NCI-H748 (cell line): Measurements from ENCODE around the gene CCDC18.

Experiments used
- DNase-seq: peaks from one replicate; lab custom pipeline; 2025; ENCODE audit not compliant: unreplicated experiment; lab: John Stamatoyannopoulos, UW

Gene CCDC18

DNA sequence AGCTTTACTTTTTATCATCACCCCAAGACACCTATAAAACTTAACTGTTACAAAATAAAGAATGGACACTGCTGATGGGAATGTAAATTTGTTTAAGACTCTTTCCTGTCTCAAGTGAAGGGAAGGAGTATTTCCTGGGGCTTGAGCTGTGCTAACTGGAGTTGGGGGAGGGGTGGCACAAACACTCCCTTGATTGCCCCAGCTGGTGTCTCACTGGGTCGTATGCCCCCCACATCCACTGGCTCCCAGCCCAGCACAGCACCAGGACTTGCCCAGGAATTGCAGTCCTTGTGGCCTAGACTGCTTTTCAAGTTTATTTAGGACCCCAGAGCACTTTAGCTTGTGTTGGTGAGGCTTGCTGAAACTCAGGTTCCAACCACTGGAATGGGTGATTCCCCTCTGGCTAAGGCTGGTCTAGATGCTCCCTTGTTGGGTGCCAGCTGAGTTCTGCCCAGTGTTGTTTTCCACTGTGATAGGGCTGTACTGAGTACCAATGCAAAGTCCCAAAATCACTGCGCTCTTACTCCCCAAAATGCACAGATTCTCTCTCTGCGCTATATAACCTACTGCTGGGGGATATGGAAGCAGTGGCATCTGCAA is 116.1 kb downstream of the CCDC18 start:
- no peak for DNase-seq

DNA sequence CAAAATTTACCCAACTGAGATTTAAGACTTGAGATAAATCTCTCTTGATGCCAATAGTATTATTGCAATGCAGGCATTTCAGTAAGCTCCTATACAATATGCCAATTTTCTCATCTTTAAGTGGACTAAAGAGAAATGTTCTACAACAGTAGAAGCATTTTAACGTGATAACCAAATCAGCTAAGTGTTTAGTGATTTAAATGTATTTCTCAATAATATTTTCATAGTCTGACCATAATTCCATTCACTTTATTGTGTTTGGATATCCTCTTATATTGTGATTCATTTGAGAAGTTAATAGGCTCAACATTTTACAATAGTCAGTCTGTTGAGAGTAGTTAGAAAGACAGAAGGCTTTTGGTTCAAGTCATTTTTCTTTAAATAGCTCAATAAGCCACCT is 120.6 kb downstream of the CCDC18 start:
- no peak for DNase-seq

DNA sequence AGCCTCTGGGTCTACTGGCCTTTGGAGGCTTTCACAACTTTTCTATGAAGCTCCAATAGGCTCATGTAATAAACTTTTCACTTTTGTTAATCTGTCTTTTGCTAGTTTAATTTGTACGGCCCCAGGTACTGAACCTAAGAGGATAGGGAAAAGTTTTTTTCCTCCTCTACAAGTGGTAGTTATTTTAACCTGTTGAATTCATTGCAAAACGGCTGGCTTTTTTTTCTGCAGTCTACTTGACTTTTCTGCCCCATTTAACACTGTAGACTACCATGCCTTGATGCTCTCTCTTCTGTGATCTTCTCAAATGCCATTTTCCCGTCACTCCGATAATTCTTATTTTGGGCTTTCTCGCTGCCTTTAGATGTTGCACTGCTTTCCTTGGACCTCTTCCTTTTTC is 121.6 kb downstream of the CCDC18 start:
- no peak for DNase-seq

DNA sequence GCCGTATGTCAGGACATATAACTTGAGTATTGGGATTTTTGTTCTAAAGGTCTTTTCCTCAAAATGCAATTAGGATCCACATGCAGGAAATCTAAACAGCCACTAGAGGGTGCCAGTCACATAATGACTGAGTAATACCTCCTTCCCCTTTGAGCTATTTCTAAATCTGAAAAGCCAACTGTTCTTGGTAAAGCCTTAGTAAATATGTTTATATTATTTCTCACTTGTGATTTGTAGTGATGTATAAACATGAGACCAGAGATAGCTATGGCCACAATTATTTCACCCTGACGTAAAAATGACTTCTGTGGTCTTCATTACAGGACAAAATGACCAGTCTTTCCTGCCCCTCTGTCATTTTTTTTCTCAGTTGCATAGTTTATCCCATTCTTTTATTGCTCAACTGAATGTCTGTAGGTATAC is 124.2 kb downstream of the CCDC18 start:
- DNase-seq, result peak; percentile 52

DNA sequence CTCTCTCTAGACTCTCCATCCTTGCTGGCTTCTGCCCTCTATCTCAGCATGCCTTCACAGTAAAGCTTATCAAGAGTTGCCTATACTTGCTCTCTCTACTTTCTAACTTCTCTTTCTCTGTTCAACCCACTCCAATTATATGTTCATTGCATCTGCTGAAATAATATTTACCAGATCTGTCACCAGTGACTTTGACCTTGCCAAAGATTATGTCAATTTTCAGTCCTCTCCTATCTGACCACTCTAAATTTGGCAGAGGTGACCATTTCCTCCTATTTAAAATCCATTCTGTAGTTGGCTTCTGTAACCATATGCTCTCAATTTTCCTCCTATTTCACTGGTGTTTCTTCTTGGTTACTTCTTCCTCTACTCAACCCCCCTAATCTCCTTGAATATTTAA is 126.4 kb downstream of the CCDC18 start:
- DNase-seq, result no peak

DNA sequence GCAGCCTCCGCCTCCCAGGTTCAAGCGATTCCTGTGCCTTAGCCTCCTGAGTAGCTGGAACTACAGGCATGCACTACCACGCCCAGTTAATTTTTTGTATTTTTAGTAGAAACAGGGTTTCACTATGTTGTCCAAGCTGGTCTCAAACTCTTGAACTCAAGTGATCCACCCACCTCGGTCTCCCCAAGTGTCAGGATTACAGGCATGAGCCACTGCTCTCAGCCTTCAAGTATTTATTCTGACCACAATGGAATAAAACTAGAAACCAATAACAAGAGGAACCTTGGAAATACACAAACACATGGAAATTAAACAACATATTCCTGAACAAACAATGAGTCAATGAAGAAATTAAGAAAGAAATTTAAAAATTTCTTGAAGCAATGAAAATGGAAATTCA is 132.5 kb downstream of the CCDC18 start:
- DNase-seq, result no peak

DNA sequence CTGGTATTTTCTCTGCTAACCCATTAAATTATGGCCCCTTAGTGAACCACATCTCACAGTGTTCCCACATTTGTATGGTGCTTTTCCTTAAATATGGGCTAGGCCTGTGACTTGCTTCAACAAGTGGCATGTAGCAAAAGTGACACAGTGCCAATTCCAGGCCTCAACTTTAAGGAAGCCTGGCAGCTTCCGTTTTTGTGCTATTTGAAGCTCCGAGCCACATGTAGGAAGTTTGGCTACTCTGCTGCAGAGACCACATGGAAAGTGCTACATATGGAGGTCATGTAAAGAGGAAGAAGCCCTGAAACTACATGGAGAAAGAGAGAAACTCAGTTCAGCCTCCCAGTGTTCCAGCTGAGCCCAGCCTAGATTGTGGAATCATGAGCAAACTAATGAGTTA is 136.7 kb downstream of the CCDC18 start:
- no peak for DNase-seq

DNA sequence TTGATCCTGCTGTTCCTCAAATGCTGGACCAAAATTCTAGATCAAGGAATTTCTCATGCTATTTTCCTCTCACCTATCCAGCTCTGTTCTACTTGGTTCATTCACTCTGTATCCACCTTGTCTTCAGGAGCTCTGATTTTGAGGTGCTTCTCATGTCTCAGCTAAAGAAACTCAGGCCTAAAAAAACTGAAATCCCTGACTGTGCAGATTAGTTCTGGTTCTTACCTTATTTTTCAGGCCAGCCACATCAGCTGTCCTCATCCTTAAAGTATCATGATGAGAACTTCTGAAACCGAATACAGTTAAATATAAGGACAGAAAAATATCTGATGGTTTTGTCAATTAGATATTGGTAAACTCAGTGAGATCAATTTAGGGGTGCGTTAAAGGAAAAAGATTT is 137.4 kb downstream of the CCDC18 start:
- no peak for DNase-seq

DNA sequence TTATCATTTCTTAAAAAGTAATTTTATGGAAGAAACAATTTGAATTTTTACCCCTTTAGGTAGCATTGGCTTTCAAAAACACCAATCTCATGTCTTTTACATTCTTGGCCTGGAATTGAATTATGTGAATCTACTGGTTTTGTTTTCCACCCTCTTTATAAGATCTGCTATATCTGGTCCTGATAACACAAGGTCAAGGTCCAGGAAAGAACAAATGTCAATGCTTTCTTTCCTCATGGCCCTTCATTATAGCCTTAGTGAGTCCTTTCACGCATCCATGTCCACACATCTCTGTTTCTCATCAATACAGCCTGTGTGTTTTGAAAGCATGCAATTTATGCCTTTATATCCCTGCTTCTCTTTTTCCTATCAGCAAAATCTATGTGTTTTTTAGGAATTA is 141.2 kb downstream of the CCDC18 start:
- DNase-seq, result no peak

DNA sequence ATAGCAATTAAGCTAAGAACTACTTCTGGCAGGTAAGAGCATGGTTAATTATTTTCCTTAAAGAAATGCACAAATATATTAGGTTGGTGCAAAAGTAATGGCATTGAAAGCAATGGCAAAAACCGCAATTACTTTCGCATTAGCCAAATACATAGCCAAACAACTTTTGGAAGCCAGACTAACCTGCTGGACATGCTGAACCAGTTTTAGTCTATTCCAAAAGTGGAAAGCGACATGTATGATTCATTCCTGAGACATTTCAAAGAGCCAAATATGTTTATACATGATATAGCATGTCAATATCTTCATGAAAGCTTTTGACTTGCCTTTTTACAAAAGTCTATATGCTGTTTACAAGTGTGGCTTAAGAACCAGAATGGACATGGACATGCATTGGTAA is 141.8 kb downstream of the CCDC18 start:
- no peak for DNase-seq

DNA sequence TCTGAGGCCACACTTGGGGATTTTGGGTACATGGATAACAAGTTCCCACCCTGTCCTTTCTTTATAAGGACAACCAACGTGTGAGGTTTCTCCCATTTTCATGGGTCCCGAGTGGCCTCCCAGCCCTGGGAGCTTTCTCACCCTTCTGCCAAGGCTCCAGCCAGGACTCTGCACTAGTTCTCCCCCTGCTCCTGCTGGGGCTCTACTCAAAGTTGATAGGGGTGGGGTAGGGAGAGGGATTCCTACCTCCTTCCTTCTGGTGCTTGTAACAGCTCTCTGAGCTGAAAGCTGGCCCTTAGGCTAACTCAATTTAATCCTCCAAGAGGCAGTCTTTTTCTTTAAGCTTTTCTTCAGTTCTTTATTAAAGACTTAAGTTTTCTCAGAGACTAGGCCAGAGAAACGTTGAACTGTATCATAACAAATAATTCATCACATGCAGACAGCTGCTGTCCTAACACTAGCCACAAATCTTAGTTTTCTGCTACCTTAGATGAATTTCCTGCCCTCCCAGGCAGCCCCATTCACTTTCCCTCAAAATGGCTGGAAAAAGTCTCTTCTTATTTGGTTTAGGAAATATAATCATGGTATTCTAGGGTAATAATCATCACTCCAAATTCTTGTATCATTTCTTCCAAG is 142.8 kb downstream of the CCDC18 start:
- no peak for DNase-seq

DNA sequence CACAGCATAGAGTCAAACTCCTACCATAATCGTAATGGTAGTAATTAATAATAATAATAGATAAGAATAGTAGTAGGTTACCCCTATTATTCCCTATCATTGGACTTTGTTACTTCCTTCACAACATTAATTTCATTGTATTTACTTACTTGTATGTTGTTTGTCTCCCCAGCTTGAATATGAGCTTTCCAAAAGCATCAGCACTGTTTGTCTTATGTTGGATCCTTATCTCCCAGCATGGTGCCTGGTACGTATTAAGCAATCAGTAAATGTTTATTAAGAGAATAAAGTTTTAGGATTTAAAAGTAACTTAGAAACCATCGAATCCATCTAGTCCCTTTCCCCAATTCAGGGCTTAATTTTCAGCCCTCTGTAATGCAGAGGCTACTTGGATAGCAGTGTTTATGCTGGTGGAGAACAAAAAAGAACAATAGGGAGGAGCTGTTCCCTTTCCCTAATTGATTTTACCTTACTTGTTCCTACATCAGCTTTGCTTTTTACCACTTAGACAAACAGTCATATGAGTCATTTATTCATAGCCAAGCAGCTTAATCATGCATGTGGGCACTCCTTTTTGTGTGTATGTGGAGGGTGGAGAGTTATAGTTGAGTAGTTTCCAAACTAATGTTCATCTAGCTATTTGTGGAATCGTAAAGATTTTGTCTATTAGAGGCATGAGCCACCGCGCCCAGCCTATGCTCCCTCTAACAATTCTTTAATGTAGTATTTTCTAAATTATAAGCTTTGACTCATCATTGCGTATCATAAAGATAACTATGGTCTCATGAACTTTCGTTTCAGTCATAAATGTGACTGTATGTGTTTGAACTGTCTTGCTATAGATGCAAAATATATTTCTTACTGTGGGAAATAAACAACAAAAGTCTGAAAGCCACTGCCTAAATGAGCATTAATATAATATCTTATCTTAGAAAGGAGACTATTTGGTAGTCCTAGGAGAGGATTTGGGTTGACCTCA is 144.3 kb downstream of the CCDC18 start:
- peak; percentile 23 for DNase-seq
